Neural progenitor cell (in vitro differentiated cells): ENCODE results near the gene S100A16.

Source experiments
- CTCF ChIP-seq: fragments of 200-600 bp; sonication (generic); IDR thresholded peaks from 2 replicates; pipeline ENCODE4 v1.5.1; 2017; ENCODE audit warnings: antibody characterized with exemption, mild to moderate bottlenecking
- EZH2phosphoT487 ChIP-seq: fragments of 200-600 bp; sonication (generic); IDR thresholded peaks from 2 replicates; pipeline ENCODE4 v1.6.1; 2017; ENCODE audit warnings: antibody characterized with exemption

- no peak for TF ChIP-seq CTCF
- TF ChIP-seq EZH2phosphoT487: no peak
Observed at GRCh38 chr1:153571706-153572105, 41.2 kb downstream of the S100A16 start.
